ENCODE data around the gene SDHB.

SDHB gene

GRCh38 chr1:17011092-17011438, 42.8 kb downstream of the SDHB start:
- DNase-seq, result no peak

- DNase-seq, result no peak
Observed at GRCh38 chr1:17009706-17010105, 44.1 kb downstream of the SDHB start.

GRCh38 chr1:17008208-17008855, 45.5 kb downstream of the SDHB start:
- no peak for DNase-seq

- no peak for DNase-seq
Observed at GRCh38 chr1:17007121-17007520, 46.7 kb downstream of the SDHB start.

- DNase-seq, result no peak
Observed at GRCh38 chr1:17005365-17005740, 48.5 kb downstream of the SDHB start.

GRCh38 chr1:17004466-17005364, 49.1 kb downstream of the SDHB start:
- no peak for DNase-seq

GRCh38 chr1:17002524-17002902, 51.3 kb downstream of the SDHB start:
- DNase-seq, result no peak

GRCh38 chr1:17001760-17002523, 51.9 kb downstream of the SDHB start:
- no peak for DNase-seq

GRCh38 chr1:16999863-17000262, 54.0 kb downstream of the SDHB start:
- DNase-seq, result no peak

GRCh38 chr1:16998589-16998988, 55.2 kb downstream of the SDHB start:
- DNase-seq, result no peak

GRCh38 chr1:16996845-16997244, 57.0 kb downstream of the SDHB start:
- no peak for DNase-seq

GRCh38 chr1:16993521-16994038, 60.3 kb downstream of the SDHB start:
- DNase-seq, result no peak

GRCh38 chr1:16992675-16993074, 61.2 kb downstream of the SDHB start:
- no peak for DNase-seq

- no peak for DNase-seq
Observed at GRCh38 chr1:16992102-16992501, 61.7 kb downstream of the SDHB start.

- no peak for DNase-seq
Observed at GRCh38 chr1:16991571-16991970, 62.3 kb downstream of the SDHB start.

- no peak for DNase-seq
Observed at GRCh38 chr1:16989676-16990391, 64.0 kb downstream of the SDHB start.

- DNase-seq, result no peak
Observed at GRCh38 chr1:16988210-16988609, 65.6 kb downstream of the SDHB start.

- DNase-seq, result peak; percentile 75
Observed at GRCh38 chr1:16986962-16987361, 66.9 kb downstream of the SDHB start.

- no peak for DNase-seq
Observed at GRCh38 chr1:16986560-16986959, 67.3 kb downstream of the SDHB start.

GRCh38 chr1:16986113-16986512, 67.7 kb downstream of the SDHB start:
- DNase-seq, result no peak

- peak; percentile 94 for DNase-seq
Observed at GRCh38 chr1:16984717-16985116, 69.1 kb downstream of the SDHB start.

- no peak for DNase-seq
Observed at GRCh38 chr1:16983649-16984048, 70.2 kb downstream of the SDHB start.

GRCh38 chr1:16982902-16983301, 70.9 kb downstream of the SDHB start:
- no peak for DNase-seq
